GM18951 (cell line): ENCODE data around the gene COL20A1.

ENCODE experiments used
- POLR2A ChIP-seq: IDR thresholded peaks from 4 replicates; pipeline ENCODE4 v1.6.1; 2011; ENCODE audit warnings: mild to moderate bottlenecking; ENCODE audit not compliant: insufficient read length, insufficient read depth; ENCODE audit errors: extremely low read depth
- in situ Hi-C: fragments of 300-500 bp; cut with MboI; formaldehyde crosslinking; loops from one replicate; pipeline ENCODE4 v1.12.0; 2022; ENCODE audit warnings: low sequenced_read_pairs, mixed read lengths, inconsistent platforms; ENCODE audit not compliant: unreplicated experiment

COL20A1 gene

DNA sequence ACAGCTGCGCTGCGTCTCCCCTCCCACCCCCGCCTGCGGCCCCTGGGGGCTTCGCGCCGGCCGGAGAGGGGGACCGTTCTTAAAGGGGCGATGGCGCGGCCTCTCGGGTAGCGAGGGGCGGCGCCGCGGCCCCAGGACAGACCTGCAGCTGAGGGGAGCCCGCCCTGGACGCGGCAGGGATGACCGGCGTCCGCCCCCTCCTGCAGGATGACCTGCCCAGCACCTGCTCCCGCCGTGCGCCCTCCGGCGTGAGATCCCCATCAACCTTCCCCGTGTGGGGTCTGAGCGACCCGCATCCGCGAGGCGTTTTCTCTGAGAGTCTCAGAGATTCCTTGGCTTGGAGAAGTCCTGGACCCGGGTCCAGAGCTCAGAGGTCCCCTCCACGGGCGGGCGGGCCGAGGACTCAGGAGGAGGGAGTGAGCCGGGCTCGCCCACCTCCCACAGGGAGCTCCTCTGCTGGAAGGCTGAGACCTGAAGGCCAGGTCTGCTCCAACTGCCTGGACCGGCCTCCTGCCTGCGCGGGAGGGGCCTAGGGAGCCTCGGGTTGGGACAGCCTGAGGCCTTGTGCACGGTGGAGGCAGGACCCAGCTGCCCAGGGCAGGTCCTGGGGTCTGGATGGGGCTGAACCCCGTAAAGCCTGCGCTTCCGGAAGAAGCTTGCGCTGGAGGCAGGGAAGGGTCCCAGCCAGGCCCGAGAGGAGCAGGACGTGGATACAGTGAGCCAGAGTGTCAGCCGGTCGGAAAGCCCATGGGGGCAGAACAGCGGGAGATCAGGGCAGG, 38.2 kb upstream of the COL20A1 start:
- no peak for TF ChIP-seq POLR2A
- in situ Hi-C loops, result no loop called here

DNA sequence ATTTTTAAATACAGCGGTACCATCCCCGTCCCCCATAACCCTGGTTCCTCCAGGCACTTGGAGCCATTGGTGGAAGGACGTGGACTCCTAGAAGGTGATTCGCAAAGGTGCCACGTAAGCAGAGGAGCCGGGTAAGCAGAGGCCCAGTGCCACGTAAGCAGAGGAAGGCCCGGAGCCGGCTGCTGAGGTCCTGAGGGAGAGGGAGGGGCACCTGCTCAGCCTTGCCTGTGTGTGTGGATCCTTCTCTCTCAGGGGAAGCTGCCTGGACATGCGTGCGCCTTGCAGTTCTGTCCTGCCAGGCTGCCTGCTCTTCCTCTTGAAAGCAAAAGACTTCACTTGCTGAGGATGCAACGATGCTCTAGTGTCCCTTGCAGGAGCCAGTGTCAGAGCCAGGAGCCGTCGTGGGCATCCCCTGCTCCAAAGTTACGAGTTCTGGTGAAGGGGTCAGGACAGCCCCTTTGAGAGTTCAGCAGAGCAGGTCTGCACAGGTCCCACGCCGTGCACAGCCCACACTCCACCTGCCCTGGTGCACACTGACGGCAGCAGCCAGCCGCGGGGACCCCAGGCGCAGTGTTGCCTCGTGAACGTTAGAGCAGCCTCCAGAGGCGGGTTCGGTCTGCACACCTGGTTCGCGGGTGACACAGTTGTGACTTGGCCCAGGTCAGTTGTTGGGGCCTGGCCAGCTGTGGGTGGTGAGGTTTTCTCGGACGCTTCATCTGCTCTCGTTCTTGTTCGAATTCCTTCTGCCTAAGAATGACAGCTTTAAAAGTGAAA, 36.9 kb upstream of the COL20A1 start:
- in situ Hi-C loops, result no loop called here

DNA sequence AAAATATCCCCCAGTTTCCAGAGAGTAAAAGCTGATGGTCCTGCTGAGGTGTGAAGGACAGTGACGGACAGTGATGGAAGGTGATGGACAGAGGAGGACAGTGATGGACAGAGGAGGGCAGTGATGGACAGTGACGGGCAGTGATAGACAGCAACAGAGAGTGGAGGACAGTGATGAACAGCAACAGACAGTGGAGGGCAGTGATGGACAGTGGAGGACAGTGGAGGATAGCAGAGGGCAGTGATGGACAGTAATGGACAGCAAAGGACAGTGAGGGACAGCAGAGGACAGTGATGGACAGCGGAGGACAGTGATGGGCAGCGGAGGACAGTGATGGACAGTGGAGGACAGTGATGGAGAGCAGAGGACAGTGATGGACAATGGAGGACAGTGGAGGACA, 36.0 kb upstream of the COL20A1 start:
- in situ Hi-C loops, result no loop called here
- TF ChIP-seq POLR2A, result no peak

More for the DNA sequence above, 36.9 kb upstream of the COL20A1 start:
- TF ChIP-seq POLR2A, result no peak

DNA sequence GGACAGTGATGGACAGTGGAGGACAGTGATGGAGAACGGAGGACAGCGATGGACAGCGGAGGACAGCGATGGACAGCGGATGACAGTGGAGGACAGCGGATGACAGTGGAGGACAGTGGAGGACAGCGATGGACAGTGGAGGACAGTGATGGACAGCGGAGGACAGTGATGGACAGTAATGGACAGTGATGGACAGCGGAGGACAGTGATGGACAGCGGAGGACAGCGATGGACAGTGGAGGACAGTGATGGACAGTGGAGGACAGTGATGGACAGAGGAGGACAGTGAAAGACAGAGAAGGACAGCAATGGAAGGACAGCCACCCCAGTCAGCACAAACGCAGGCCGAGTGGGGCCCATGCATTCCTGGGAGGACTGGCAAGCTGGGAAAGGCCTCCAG, 35.4 kb upstream of the COL20A1 start:
- no peak for TF ChIP-seq POLR2A
- in situ Hi-C loops, result no loop called here

DNA sequence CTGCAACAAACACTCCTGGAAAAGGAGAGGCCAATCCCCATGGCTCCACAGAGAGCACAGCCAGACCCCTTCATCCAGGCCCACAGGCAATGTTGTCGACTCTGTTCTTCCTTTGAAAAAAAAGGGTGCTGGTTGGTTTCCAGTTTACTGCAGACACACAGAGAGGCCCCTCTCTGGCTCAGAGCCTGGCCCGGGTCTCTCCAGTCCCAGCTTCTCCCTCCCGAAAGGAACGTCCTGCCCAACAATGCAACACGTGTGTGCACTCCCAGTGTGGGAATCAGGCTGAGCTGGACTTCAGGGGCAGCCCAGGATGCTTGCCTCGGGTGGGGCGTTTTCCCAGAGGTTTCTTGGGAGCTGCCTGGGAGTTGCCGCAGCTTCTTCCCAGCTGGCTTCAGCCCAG, 34.2 kb upstream of the COL20A1 start:
- no peak for TF ChIP-seq POLR2A
- in situ Hi-C loops, result no loop called here

DNA sequence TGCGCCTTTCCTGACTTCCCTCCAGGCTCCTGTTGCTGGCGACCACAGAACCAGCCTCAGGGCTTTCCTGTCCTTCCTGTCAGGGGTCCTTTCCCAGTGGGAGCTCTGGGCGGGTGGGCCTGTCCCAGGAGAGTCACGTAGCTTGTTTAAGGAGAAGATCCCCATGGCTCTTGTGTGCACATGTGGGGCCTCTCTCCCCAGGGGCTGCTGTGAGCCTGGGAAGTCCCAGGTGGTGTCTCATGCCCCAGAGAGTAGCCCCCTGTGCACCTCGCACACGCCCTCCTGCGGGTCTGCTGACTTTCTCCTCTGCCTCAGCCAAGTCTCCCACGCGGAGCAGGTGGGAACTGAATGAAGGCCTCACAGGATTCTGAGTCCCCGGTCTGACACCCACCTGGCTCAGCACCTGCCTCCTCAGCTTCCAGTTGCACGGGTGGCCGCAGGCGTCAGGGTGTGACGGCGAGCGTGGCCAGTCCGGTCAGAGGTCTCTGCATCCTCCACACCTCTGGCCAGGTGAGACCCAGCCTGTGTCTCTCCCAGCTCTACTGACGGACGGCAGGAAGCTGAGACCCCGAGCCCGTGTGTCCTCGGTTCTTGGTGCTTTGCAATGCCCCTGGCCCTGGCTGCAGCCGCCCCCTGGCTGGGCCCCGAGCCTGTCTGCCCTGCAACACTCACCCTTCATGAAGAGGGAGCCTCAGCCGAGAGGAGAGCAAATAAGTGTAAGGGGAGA, 33.1 kb upstream of the COL20A1 start:
- no peak for TF ChIP-seq POLR2A
- in situ Hi-C loops, result no loop called here

DNA sequence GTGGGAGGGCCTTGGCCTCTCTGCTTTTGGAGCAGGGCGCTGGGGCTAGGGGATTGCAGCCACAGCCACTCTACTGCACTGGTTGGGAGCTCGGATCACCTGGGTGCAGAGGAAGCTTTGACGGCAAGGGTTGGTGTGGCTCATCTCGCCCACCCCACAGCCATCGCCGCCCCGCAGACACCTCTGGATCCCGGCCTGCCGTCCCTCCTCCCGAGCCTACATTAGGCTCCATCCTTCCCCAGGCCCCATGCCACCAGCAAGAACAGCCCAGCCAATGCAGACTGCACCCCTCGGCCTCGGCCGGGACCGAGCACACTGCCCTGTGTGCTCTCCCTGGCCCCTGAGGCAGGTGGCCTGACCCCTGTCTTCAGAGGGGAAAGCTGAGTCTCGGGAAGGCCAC, 32.5 kb upstream of the COL20A1 start:
- TF ChIP-seq POLR2A, result no peak
- in situ Hi-C loops, result no loop called here

DNA sequence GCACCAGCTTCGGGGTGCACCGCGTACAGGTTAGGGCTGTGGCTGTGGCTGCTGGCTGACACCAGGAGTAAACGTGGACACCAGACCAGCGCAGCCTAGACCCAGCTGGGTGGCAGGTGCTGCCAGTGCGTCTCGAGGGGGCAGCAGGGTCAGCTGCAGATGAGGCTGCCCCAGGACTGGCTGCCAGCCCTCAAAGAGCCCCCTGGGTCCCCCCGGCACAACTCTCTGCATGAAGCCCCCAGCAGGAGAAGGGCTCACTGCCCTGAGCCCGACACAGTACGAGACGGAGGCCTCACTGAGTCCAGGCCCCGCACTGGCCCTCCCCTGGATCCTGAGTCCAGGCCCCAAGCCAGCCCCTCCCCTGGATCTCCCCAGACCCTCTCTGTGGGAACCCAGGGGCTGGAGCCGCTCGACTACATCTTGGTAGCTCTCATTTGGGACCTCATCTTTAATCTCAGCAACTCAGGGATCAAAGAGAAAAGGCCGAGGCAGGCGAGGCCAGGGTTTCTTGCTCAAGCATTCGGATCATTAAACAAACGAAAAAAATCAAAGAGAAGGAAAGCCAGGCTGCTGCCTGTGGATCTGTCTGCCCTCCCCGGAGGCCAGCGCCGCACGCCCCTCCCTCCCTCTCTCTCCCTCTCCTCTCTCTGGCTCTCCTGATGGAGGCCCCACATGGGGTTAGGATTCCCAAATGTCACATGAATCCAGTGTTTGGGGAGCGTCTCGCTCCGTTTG, 31.8 kb upstream of the COL20A1 start:
- in situ Hi-C loops, result no loop called here
- no peak for TF ChIP-seq POLR2A

DNA sequence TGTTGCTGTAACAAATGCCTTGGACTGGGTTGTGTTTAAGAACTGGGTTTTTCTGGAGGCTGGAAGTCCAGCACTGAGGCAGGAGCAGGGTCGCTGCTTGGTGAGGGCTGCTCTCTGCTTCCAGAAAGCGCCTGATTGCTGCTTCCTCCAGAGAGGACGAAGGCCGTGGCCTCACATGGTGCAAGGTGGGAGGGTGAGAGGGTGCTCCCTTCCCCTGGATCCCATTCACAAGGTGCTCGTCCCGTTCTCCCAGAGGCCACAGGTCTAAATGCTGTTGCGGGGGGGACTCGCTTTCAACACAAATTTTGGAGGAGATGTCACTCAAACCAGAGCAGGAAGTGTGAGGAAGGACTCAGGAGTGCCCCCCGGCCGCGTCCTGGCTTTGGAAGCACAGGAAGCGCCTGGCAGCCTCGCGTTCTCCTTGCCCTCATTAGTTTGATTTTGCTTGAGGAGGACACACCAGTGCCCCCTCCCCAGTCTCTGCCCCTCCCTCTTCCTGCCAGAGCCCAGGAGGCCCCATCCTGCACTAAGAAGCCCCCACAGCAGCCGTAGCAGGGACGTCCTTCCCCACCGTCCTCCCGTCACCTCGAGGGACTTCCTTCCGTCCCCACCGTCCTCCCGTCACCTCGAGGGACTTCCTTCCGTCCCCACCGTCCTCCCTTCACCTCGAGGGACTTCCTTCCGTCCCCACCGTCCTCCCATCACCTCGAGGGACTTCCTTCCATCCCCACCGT, 31.0 kb upstream of the COL20A1 start:
- in situ Hi-C loops, result no loop called here
- no peak for TF ChIP-seq POLR2A

DNA sequence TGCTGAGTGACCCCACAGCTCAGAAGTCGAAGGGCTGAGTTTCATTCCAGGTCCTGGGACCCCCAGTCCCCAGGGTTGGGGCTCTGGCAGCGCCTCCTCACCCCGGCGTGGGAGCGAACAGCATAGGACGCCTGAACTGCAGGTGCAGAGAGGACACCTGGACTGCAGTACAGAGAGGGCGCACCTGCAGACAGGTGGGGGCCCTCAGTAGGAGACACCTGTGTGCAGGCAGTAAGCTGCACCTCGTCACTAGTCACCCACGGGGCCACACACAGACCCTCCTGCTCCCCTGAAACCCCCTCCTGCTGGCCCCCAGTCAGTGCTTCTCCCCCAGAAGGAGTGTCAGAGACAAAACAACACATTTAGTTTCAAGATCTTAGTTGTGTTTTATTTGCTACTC, 30.1 kb upstream of the COL20A1 start:
- no peak for TF ChIP-seq POLR2A
- in situ Hi-C loops, result no loop called here

DNA sequence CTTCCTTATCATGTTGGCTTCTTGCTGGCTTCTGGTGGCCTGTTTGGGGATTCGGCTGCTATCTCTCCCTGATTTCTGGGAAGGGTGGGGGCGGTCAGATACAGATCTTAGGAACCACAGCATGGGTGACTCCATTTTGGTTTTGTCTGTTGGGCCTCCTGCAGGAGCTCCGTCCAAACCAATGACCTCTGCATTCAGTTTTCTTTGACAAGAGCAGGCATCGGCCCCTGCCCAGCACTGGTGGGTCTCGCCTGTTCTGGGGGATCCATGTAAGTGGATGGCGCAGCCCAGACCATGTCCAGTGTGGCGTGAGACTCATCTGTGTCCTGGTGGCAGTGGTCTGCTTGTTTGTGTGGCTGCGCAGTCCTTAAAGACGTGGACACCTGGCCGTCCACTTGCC, 29.0 kb upstream of the COL20A1 start:
- TF ChIP-seq POLR2A, result no peak
- in situ Hi-C loops, result no loop called here

DNA sequence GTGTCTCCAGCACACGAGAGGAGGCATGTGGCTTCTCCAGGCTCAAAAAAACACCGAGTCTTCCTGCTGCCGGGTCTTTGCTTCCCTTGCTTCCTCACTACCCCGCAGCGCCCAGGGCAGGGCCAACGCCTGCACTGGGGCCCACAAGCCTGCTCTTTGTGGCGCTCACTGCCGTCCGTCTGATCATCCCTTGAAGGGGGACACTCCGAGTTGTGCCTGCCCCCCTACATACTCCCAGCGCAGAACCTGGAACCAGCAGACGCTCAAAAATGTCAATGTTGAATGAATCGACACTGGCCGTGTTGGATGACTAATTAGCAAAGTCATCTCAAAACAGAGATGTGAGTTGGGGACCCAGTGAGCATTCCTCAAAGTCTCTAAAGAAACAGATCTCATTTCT, 28.5 kb upstream of the COL20A1 start:
- in situ Hi-C loops, result no loop called here

More for the DNA sequence above, 28.5 kb upstream of the COL20A1 start:
- no peak for TF ChIP-seq POLR2A
